Stimulated activated CD4-positive, alpha-beta T cell treated with anti-CD3 and anti-CD28 coated beads, Interleukin-12 subunit alpha, Interleukin-12 subunit beta, amount 100 ng/mL, for 4 hours (primary cell): Measurements from ENCODE around the gene TMEM150C.
A peak's percentile ranks its signal among the peaks of the same experiment; 100 is the strongest.

ENCODE experiments used
- DNase-seq: peaks from one replicate; pipeline ENCODE4 v3.0.0-alpha.2; 2020

The TMEM150C gene

DNA sequence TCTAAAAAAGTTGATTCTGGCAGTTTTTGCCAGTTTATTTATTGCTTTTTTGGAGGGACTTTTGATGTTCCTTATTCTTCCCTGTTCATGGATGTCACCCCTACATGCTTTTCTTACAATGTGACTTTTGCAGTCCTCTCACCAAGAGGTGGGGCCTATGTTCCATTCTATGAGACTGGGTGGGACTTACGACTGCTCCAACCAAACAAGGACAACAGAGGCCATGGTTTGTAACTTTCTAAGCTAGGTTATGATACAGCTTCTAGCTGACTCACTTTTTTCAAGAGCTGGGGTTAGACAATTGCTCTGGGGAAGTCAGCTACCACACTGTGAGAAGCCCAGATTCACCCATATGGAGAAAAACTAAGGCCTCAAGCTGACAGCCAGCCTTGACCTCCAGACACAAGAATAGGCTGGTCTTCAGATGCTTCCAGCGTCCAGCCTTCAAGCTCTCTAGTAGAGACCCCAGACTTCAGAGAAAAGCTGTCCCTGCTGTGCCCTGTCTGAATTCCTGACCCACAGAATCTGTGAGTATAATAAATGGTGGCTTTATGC, 91.9 kb downstream of the TMEM150C start:
- DNase-seq = no peak

DNA sequence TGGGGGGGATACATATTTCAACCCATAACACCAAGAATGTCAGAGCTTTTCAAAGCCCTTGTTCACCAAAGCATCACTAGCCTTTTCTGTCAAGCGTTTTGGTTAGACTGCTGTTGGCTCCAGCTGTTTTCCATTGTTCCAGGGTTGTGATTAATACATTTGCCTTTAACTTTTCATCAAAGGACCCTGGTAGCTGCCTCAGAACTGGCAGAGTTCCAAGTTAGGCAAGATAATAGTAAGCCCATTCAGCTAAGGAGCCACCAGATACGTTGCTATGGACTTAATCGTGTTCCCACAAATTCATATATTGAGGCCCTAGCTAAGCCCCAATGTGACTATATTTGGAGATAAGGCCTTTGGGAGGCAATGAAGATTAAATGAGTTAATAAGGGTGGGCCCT, 94.3 kb downstream of the TMEM150C start:
- DNase-seq = no peak

DNA sequence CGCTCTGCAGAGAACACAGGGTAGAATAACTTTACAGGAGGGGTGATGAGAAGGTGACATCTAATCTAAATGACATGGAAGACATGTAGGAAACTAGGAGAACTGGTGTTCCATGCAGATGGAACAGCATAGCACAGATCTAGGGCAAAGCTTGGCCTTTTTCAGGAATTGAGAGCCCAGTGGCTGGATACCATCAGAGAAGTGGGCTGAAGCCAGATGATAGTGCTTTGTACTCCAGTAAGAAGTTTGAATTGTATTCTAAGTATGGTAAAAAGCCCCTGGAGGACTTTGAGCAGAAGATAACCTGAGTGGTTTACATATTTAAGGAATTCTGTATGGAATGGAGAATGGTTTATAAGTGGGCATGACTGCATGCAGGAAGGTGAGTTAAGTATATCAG, 98.6 kb downstream of the TMEM150C start:
- no peak for DNase-seq

DNA sequence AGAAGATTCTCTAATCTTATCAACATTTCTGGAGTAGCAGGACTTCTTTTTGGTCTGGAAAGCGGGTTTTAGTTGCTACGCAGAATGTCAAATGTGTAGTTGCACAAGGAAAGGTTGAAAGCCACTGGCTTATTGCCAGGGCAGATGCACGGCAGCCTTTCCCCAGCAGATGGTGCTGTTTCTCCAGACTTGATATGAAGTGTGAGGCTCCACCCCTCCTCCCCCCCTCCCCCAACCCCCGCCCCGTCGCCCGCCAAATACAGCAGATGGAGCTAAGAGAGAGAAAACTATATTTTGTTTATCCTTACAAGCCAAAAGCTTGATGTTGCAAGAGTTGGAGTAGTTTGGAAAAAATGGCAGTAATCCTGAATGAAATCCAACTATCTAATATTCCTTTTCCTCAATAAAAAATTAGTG, 99.4 kb downstream of the TMEM150C start:
- peak; percentile 80 for DNase-seq

DNA sequence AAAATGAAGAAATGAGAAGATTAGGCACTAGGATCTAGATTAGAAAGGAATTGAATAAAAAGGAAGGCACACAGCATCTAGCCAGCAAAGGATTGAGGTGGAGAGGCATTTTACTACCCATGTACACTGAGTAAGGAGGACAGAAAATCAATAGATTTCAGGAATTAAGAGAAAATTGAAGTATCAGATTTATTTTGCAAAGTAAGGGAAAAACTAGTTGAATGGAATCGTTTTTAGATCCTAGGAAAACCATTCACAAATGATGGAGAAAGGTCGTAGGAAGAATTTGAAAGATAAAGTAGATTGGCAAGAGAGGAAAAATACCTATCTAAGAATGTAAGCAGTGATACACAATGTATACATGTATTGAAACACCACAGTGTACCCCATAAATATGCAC, 100.1 kb downstream of the TMEM150C start:
- no peak for DNase-seq

DNA sequence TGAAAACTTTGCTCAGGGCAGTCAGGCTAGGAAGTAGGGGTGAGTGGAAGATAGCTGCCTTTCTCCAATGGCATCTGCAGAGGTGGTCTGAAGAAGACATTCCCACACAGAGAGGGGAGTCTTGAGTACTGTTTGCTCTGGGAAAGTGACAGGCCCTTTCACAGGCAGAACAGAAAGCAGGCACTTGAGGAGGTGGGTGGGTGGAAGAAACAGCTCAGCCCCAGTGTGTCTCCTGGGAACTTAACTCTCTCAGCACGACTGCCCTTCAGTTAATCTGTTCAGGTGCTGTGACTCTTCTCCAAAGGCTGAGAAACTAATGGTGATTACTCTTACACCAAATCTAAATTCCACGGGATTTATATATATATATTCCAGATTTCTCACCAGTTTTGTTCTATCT, 103.1 kb downstream of the TMEM150C start:
- no peak for DNase-seq

DNA sequence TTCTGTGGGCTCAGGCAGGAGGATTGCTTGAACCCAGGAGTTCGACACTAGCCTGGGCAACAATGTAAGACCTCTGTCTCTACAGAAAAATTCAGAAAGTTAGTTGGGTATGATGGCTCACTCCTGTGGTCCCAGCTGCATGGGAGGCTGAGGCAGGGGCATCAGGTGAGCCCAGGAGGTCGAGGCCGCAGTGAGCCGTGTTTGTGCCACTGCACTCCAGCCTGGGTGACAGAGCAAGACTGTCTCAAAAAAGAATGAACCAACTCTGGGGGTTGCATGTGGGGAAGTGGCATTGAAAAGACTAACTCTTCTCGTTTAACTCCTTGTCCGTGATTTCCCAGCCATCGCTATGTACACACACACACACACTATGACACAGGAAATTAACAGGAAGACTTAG, 104.5 kb downstream of the TMEM150C start:
- no peak for DNase-seq

DNA sequence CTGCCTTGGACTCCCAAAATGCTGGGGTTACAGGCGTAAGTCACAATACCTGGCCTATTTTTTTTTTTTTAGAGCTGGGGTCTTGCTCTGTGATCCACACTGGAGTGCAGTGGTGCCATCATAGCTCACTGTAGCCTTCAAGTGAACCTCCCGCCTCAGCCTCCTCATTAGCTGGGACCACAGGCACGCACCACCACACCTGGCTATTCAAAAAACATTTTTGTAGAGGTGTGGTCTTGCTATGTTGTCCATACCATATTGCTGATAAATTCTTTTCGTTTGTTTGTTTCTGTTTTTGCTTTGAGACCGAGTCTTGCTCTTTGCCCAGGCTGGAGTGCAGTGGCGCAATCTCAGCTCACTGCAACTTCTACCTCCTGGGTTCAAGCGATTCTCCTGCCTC, 109.8 kb downstream of the TMEM150C start:
- DNase-seq = no peak

DNA sequence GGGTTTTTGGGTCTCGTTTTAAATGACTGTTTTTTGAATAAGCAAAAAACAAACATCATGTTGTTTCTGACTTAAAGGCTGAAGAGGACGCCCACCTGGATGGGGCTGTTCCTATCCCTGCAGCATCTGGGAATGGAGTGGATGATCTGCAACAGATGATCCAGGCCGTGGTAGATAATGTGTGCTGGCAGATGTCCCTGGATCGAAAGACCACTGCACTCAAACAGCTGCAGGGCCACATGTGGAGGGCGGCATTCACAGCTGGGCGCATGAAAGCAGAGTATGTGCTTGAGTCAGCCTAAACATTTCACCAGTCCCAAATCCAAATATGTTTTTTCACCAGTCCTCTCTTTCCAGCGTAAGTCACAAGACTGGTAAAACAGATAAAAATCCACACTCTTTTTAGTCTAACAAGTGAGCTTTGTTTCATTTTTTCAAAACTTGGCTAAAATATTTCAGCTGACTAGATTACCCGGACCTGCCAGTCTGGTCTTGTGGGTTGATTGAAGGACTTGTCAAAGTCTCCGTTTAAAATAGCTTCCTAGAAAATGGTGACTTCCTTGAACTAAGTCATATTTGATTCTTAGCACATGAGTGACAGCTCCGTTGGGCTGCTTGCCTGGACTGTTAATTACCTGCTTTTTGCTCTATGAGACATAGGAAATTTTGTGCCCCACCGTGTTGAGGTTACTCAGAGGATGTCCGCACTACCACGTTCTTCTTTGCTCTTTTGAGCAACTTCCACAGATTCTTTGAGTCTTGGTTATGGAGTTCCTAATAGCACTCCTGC, 110.6 kb downstream of the TMEM150C start:
- no peak for DNase-seq

DNA sequence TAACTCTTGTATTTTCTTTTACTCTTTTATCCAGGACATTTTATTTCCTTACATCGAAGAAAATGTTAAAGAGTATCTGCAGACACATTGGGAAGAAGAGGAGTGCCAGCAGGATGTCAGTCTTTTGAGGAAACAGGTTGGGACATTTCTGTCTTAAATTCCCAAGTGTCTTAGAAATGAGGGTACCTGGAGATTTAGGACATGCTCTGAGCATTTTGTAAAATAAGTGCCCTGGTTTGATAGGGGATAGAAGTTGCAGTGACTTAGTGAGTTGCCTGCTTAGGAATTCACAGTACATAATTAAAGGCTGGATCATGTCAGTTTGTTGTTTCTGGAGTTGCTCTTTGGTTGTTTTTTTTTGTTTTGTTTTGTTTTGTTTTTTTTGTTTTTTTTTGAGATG, 113.9 kb downstream of the TMEM150C start:
- DNase-seq = no peak

DNA sequence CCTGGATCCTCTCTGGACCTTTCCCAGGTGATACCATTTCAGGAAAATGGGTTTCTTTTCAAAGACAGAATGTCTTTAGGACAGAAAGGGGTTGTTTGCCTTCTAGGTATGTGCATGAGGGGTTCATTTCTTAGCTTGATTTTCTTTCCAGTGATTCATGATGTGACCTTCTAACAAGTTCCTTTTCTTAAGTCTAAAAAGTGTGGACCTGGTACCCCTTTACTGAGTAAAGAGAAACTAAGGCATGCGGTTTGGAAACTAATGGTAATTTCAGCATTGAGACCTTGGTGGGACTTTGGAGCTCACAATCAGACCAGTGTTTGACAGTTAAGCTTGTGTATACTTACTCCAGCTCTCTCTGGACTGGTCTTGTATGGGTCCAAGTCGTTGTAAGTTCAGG, 122.7 kb downstream of the TMEM150C start:
- no peak for DNase-seq

DNA sequence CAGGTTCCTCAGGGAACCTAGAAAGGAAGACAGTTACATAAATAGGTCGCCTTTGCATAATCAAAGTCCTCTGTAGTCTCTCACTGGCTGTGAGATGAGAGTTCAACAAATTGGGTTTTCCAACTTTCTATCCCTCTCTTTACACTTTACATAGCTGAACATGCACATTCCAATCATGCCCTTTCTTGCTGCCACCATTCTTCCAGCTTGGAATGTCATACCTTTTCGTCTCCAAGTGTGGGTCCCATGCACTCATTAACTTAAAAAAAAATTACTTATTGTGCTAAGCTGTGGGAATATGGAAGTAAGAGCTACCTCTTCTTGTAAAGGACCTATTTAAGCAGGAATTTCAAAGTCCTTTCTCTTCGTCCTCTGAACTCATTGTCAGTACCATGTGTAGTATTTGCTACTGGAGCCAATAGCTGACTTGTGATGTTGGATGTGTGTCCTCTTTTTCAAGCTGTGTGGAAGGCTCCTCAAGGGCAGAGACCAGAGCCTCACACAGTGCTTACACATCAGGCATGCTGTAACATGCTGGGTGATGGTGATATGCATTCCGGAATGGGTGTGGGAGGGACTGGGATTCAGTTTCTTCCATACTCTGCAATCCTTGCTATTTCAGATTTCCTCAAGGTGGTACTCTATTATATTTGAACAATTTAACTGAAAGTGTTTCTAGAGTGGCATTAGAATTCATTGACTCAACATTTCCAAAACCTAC, 124.3 kb downstream of the TMEM150C start:
- DNase-seq = no peak

DNA sequence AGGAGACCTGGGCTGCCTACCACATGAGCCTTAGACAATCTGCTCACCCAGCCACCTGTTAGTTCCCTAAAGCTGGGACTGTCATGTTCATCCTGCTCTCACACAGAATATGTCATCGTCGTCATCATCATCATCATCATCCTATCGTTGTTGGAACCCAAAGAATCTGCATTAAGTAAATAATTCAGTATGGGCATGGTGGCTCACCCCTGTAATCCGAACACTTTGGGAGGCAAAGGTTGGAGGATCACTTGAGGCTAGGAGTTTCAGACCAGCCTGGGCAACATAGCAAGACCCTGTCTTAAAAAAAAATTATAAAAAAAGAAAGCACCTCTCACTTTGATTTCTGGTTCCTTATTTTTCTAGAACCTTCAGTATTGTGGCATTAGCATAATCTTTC, 125.0 kb downstream of the TMEM150C start:
- DNase-seq = no peak

DNA sequence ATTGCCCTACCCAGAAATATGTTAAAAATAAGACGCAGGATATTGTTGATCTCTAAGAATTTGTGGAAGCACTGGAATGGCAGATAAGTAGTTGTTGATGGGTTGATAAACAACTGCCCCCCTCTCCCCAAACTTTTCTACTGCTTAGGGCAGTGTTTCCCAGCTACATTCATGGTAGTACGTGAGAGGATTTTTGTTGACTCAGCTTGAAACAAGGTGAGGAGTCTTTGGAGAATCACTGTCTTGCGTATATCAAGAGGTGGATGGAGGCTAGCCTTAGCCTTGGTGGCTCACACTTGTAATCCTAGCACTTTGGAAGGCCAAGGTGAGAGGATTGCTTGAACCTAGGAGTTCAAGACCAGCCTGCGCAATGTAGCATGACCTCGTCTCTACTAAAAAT, 125.7 kb downstream of the TMEM150C start:
- no peak for DNase-seq

DNA sequence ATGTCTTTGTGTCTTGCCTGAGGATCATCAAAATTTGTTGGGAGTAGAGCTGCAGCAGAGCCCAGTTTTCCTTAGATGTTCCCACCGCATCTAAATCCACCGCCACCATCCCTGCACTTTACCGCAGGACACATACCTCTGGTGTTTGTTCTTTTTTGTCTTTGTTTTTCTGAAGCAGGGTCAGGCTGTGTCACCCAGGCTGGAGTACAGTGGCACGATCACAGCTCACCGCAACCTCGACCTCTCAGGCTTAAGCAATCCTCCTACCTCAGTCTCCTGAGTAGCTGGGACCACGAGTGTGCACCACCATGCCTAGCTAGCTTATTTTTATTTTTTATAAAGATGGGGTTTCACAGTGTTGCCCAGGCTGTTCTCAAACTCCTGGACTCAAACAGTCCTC, 126.8 kb downstream of the TMEM150C start:
- DNase-seq = no peak

DNA sequence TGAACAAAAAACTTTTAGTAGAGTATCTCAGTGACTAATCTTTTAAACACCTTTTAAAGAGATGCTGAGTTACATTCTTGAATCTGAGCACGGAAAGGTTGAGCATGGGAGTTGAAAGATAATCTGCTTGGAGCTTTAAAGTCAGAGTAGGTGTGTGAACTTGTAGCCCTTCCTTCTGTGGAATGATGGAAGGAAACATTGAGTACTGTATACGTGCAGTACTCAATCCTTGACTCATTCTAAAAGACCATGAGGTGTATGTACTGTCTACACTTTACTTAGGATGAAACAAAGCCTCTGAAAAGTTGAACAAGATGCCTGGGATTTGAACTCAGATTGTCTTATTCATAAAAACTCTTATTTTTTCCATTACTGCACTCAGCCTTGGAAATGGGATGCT, 128.0 kb downstream of the TMEM150C start:
- no peak for DNase-seq
